UCSD-AML1 (cell line): ENCODE measurements around the gene EEF1G.

Experiments used
- DNase-seq: peaks from one replicate; lab custom pipeline; 2025; ENCODE audit not compliant: unreplicated experiment; lab: John Stamatoyannopoulos, UW

The EEF1G gene

GRCh38 chr11:62542111-62542745, 31.5 kb downstream of the EEF1G start:
- no peak for DNase-seq

GRCh38 chr11:62540804-62541701, 32.6 kb downstream of the EEF1G start:
- no peak for DNase-seq

GRCh38 chr11:62539238-62539925, 34.3 kb downstream of the EEF1G start:
- DNase-seq: no peak

GRCh38 chr11:62538470-62539237, 35.0 kb downstream of the EEF1G start:
- DNase-seq: no peak

GRCh38 chr11:62536301-62536957, 37.3 kb downstream of the EEF1G start:
- DNase-seq: no peak

- DNase-seq: no peak
Observed at GRCh38 chr11:62535802-62536201, 37.9 kb downstream of the EEF1G start.

GRCh38 chr11:62534779-62535545, 38.7 kb downstream of the EEF1G start:
- no peak for DNase-seq

GRCh38 chr11:62532096-62532495, 41.6 kb downstream of the EEF1G start:
- DNase-seq: no peak

GRCh38 chr11:62516736-62517371, 56.8 kb downstream of the EEF1G start:
- DNase-seq: no peak

GRCh38 chr11:62514151-62514550, 59.5 kb downstream of the EEF1G start:
- no peak for DNase-seq

GRCh38 chr11:62513626-62514025, 60.1 kb downstream of the EEF1G start:
- no peak for DNase-seq

GRCh38 chr11:62512961-62513360, 60.7 kb downstream of the EEF1G start:
- no peak for DNase-seq
